ENCODE data around the gene GOLM1.
"Not testable (repeated sequence)": the region's sequence is repeated elsewhere in the genome, so short reads cannot be mapped to it uniquely, and the experiment has no call there.

GOLM1 gene

DNA sequence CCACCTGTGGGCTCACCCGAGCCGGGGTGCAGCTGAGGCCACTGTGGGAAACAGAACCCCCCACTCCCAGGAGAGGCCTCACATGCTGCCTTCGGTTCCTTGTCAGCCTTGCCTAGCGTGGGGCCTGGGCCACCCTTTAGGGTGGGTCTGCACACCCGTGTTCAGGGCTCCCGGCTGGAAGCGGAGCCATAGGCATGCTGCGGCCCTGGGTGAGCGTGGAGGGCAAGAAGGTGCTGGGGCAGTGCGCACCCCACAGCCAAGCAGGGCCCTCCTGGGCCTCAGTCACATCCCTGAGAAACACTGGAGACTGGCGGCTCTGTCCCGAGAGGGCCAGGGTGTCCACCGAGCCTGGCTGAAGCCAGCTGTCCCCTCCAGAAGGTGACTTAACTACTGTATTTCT lies 41.9 kb downstream of the GOLM1 start:
- Histone ChIP-seq H3K4me1 (ENCODE audit: insufficient read depth, low read length) (no peaks in the 10 kb centered on the region), H3K9ac (ENCODE audit: low read depth, low read length) (no peak overlapping the region), H3K27me3 (ENCODE audit: insufficient read depth, low read length) (no peaks in the 10 kb centered on the region), H3K27ac (ENCODE audit: low read length) (no peak overlapping the region), H3K4me3 (ENCODE audit: low read length) (no peak overlapping the region), H3K36me3 (ENCODE audit: insufficient read depth, low read depth, low read length) (no peaks in the 10 kb centered on the region), H3K9me3 (ENCODE audit: insufficient read depth, low read depth, low read length) (no peaks in the 10 kb centered on the region)

DNA sequence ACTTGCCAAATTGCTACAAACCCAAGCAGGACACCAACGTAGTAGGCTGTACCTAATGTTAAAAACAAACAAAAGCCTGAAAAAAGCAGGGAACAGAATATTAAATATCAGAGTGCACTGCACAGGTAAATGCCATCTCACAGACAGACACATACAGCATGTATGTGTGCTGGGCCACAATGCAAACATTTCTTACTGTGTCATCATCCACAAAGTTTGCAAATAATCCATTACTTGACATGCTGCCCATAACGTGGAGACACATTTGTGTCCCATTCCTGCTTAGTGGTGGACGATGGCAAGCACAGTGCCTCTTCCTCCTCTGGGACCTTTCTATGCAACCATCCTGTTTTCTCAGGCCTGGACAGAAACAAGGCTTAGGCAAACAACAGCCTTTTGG lies 44.7 kb downstream of the GOLM1 start:
- H3K36me3 ChIP-seq (ENCODE audit: insufficient read depth, low read depth, low read length) = no peaks in the 10 kb centered on the region
- H3K9ac ChIP-seq (ENCODE audit: low read depth, low read length) = no peak overlapping the region
- H3K27ac ChIP-seq (ENCODE audit: low read length) = no peak overlapping the region
- no peaks in the 10 kb centered on the region for H3K4me1 ChIP-seq (ENCODE audit: insufficient read depth, low read length)
- no peaks in the 10 kb centered on the region for H3K27me3 ChIP-seq (ENCODE audit: insufficient read depth, low read length)
- H3K9me3 ChIP-seq (ENCODE audit: insufficient read depth, low read depth, low read length) = no peaks in the 10 kb centered on the region
- H3K4me3 ChIP-seq (ENCODE audit: low read length) = no peak overlapping the region

DNA sequence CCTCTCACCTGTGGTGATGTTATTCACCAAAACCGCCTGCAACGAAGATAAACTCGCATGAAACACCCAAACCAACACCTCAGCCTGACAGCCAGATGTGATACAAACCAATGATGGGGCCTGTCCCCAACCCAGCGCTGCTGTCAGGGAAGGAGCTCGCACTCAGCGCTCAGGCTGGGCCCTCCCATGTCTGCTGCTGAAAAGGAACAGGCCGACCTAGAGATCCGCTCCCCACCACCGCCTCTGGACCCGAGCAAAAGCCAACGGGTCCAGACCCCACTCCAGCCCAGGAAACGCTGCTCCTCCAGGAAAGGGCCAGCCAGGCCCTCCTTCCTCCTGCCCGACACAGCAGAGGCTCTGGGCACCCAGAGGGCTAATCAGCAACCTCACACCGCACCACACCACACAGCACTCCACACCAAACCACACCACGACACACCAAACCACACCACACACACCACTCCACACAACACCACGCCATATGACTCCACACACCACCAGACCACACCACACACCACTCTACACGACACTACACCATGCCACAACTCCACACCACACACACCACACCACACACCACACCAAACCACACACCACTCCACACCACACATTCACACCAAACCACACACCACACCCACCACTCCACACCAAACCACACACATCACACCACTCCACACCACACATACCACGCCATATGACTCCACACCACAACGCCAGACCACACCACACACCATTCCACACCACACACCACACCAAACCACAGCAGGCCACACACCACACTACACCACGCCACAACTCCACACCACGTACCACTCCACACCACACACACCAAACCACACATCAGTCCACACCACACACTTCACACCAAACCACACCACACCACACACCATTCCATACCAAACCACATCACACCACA lies 46.5 kb downstream of the GOLM1 start:
- H3K4me3 ChIP-seq (ENCODE audit: low read length) = no peak overlapping the region
- no peaks in the 10 kb centered on the region for H3K9me3 ChIP-seq (ENCODE audit: insufficient read depth, low read depth, low read length)
- H3K4me1 ChIP-seq (ENCODE audit: insufficient read depth, low read length) = no peaks in the 10 kb centered on the region
- no peaks in the 10 kb centered on the region for H3K36me3 ChIP-seq (ENCODE audit: insufficient read depth, low read depth, low read length)
- no peaks in the 10 kb centered on the region for H3K27me3 ChIP-seq (ENCODE audit: insufficient read depth, low read length)
- no peak overlapping the region for H3K9ac ChIP-seq (ENCODE audit: low read depth, low read length)
- H3K27ac ChIP-seq (ENCODE audit: low read length) = no peak overlapping the region

DNA sequence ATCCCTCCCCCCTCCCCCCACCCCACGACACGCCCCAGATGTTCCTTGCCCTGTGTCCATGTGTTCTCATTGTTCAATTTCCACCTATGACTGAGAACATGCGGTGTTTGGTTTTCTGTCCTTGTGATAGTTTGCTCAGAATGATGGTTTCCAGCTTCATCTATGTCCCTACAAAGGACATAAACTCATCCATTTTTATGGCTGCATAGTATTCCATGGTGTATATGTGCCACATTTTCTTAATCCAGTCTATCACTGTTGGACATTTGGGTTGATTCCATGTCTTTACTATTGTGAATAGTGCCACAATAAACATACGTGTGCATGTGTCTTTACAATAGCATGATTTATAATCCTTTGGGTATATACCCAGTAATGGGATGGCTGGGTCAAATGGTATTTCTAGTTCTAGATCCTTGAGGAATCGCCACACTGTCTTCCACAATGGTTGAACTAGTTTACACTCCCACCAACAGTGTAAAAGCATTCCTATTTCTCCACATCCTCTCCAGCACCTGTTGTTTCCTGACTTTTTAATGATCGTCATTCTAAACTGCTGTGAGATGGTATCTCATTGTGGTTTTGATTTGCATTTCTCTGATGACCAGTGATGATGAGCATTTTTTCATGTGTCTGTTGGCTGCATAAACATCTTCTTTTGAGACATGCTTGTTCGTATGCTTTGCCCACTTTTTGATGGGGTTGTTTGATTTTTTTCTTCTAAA lies 51.2 kb downstream of the GOLM1 start:
- H3K27me3 ChIP-seq (ENCODE audit: insufficient read depth, low read length); H3K4me1 ChIP-seq (ENCODE audit: insufficient read depth, low read length); H3K27ac ChIP-seq (ENCODE audit: low read length); H3K9ac ChIP-seq (ENCODE audit: low read depth, low read length); H3K4me3 ChIP-seq (ENCODE audit: low read length); H3K36me3 ChIP-seq (ENCODE audit: insufficient read depth, low read depth, low read length); H3K9me3 ChIP-seq (ENCODE audit: insufficient read depth, low read depth, low read length): not testable (repeated sequence)

DNA sequence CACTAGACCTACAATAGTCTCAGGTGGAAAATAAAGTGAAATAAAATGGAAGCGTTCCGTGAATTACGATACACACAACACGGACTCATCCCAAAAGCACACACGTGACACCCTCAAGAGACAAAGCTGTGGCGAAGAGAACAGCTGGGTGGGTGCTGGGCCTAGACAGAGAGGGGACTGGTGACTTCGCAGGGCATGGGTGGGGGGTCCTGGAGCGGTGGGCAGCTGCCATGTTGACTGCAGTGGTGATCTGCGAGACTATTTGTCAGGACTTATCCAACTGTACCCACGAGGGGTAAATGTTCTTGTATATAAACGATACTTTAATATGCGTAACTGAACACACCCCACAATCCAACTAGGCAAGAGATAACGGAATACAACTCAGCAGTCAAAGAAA lies 52.0 kb downstream of the GOLM1 start:
- H3K36me3 ChIP-seq (ENCODE audit: insufficient read depth, low read depth, low read length) = peaks cover 6% of the 10 kb centered on the region; the same call in 1 of the 2 replicates
- no peaks in the 10 kb centered on the region for H3K27me3 ChIP-seq (ENCODE audit: insufficient read depth, low read length)

DNA sequence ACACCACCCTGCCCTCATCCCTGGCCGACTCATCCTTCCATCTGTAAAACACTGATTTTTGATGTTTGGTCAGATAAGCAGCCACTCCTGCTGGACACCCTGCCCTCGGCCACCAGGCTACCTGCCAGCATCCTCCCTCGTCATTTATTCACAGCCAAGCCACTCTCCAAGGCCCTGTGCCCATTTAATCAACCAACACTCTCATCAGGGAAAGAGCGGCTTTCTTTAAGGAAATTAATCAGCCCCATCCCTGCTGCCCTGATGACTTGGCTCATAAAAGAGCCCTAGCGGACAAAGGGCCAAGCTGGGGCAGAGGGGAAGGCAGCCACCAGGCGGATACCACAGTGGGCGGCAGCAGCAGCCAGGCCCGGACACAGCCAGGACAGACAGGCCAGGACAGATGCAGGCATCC lies 52.4 kb downstream of the GOLM1 start:
- H3K9ac ChIP-seq (ENCODE audit: low read depth, low read length) = no peak overlapping the region
- no peaks in the 10 kb centered on the region for H3K4me1 ChIP-seq (ENCODE audit: insufficient read depth, low read length)
- H3K36me3 ChIP-seq (ENCODE audit: insufficient read depth, low read depth, low read length) = peaks cover 6% of the 10 kb centered on the region; the same call in 1 of the 2 replicates
- no peaks in the 10 kb centered on the region for H3K27me3 ChIP-seq (ENCODE audit: insufficient read depth, low read length)
- no peaks in the 10 kb centered on the region for H3K9me3 ChIP-seq (ENCODE audit: insufficient read depth, low read depth, low read length)
- no peak overlapping the region for H3K27ac ChIP-seq (ENCODE audit: low read length)
- no peak overlapping the region for H3K4me3 ChIP-seq (ENCODE audit: low read length)

More for the DNA sequence above, 52.0 kb downstream of the GOLM1 start:
- Histone ChIP-seq H3K9ac (ENCODE audit: low read depth, low read length) (no peak overlapping the region), H3K9me3 (ENCODE audit: insufficient read depth, low read depth, low read length) (no peaks in the 10 kb centered on the region), H3K4me1 (ENCODE audit: insufficient read depth, low read length) (no peaks in the 10 kb centered on the region), H3K4me3 (ENCODE audit: low read length) (no peak overlapping the region), H3K27ac (ENCODE audit: low read length) (no peak overlapping the region)

DNA sequence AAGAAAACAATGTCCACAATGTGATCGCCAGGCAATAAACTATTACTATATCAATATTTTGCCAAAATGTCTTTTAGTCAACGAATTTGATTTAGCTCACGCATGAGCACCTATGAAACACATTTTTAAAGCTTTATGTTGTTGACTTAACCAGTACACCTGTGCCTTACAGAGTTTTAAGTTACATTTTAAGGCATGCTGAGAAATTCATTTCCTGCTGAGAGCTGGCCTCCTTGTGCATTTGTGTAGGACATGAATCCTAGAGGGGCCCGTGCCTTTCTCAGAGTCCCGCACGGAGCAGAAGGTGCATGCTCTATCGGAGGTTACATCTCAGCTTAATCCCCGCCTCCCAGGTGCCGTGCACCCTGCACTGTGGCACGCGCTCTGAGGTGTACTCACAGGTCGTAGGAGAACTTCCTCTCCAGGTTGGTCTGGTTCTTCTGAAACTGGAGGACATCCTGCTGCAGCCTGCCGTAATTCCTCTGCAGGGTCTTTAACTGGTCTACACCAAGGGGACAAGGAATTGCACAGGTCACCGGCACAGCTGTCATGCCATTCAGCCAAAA lies 53.2 kb downstream of the GOLM1 start:
- Histone ChIP-seq H3K4me3 (ENCODE audit: low read length) (no peak overlapping the region), H3K9ac (ENCODE audit: low read depth, low read length) (no peak overlapping the region), H3K27ac (ENCODE audit: low read length) (no peak overlapping the region), H3K4me1 (ENCODE audit: insufficient read depth, low read length) (no peaks in the 10 kb centered on the region), H3K27me3 (ENCODE audit: insufficient read depth, low read length) (no peaks in the 10 kb centered on the region), H3K9me3 (ENCODE audit: insufficient read depth, low read depth, low read length) (no peaks in the 10 kb centered on the region), H3K36me3 (ENCODE audit: insufficient read depth, low read depth, low read length) (peaks cover 6% of the 10 kb centered on the region; the same call in 1 of the 2 replicates)

DNA sequence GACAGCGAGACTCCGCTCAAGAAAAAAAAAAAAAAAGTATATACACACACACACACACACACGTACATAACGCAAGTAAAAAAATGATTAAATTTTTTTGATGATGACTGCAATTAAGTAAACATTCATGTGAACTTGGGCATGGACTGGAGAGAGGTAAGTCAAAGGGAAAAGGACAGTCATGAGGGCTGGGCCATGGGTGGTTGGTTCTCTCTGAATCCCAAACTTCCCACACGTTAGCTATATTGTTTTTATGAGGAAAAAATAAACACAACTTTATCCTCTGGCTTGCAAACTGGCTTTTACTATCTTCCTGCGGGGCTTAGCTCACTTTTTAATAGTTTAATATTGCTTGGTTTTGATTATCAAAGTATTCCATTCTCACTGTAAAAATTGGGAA lies 53.7 kb downstream of the GOLM1 start:
- no peaks in the 10 kb centered on the region for H3K4me1 ChIP-seq (ENCODE audit: insufficient read depth, low read length)
- no peak overlapping the region for H3K9ac ChIP-seq (ENCODE audit: low read depth, low read length)
- H3K9me3 ChIP-seq (ENCODE audit: insufficient read depth, low read depth, low read length) = no peaks in the 10 kb centered on the region
- no peaks in the 10 kb centered on the region for H3K27me3 ChIP-seq (ENCODE audit: insufficient read depth, low read length)
- H3K4me3 ChIP-seq (ENCODE audit: low read length) = no peak overlapping the region
- H3K27ac ChIP-seq (ENCODE audit: low read length) = no peak overlapping the region
- H3K36me3 ChIP-seq (ENCODE audit: insufficient read depth, low read depth, low read length) = peaks cover 7% of the 10 kb centered on the region; the same call in 1 of the 2 replicates

DNA sequence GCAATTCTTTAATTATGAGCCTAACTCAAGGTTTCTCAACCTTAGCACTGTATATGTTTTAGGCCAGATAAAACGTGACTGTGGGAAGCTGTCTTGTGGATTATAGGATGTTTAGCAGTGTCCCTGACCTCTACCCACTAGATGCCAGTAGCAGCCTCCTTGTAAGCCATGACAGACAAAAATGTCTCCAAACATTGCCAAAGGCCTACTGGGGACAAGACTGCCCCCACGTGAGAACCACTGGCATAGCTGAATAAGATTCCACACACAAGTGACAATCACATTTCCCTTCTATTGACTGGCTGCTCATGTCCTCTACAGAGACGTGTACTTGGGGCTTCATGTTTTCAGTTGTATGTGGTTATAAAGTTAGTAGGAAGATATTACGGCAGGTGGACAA lies 55.4 kb downstream of the GOLM1 start:
- H3K9me3 ChIP-seq (ENCODE audit: insufficient read depth, low read depth, low read length) = no peaks in the 10 kb centered on the region
- no peak overlapping the region for H3K4me3 ChIP-seq (ENCODE audit: low read length)
- no peak overlapping the region for H3K9ac ChIP-seq (ENCODE audit: low read depth, low read length)
- no peaks in the 10 kb centered on the region for H3K4me1 ChIP-seq (ENCODE audit: insufficient read depth, low read length)
- peaks cover 23% of the 10 kb centered on the region for H3K36me3 ChIP-seq (ENCODE audit: insufficient read depth, low read depth, low read length)
- no peak overlapping the region for H3K27ac ChIP-seq (ENCODE audit: low read length)
- H3K27me3 ChIP-seq (ENCODE audit: insufficient read depth, low read length) = no peaks in the 10 kb centered on the region

DNA sequence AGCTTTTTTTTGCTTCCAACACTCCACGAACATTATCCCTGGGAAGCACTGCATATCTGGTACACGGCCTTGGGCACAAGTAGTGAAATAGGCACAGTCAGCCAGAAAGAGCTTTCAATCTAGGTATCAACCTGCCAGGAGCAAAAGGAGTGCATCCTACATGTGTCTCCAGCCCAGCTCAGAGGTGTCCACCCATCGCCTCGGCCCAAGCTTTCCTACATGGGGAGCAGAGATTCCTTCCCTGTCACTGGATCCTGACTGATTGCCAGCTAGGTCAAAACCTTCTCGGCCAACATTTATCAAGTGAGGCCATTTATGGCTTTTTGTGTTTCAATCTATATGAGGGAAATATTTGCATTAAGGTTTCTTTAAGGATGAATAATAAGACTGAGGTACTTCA lies 55.8 kb downstream of the GOLM1 start:
- no peak overlapping the region for H3K4me3 ChIP-seq (ENCODE audit: low read length)
- H3K9me3 ChIP-seq (ENCODE audit: insufficient read depth, low read depth, low read length) = no peaks in the 10 kb centered on the region
- no peak overlapping the region for H3K9ac ChIP-seq (ENCODE audit: low read depth, low read length)
- no peaks in the 10 kb centered on the region for H3K4me1 ChIP-seq (ENCODE audit: insufficient read depth, low read length)
- H3K27ac ChIP-seq (ENCODE audit: low read length) = no peak overlapping the region
- H3K27me3 ChIP-seq (ENCODE audit: insufficient read depth, low read length) = no peaks in the 10 kb centered on the region
- peaks cover 23% of the 10 kb centered on the region for H3K36me3 ChIP-seq (ENCODE audit: insufficient read depth, low read depth, low read length)

DNA sequence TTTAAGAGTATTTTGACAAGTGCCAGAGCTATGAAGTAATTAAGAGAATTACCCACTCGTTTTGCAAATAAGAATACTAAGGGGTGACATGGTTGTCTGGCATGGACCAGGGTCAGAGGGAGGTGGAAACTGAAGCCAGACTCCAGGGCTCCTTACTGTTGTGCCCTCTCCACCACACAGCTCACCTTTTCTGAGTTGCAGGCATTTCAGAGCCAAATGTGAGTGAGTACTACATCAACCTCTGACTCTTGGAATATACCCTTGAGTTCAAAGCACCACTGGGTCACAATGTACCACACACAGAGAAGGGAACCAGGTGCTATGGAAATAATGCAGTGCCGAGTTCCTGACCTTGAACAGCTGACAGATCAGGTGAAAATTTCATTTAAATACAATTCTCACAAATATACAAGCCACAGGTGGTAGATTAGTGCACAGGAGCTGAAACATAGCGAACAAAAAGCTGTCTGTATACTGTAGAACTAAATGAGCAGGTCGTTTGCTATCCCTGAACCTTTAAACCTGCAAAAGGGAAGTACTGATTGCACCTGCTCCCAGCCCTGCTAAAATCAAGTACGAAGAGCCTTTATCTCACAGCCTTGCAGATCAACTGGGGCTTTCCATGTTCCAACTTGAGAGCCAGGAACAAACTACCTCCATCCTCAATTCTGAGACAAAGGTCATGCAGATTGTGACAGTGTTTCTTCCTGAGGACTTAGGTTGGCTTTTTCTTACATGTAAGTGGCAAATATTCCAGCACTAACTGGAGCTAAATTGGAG lies 57.0 kb downstream of the GOLM1 start:
- Histone ChIP-seq H3K4me3 (ENCODE audit: low read length) (no peak overlapping the region), H3K4me1 (ENCODE audit: insufficient read depth, low read length) (no peaks in the 10 kb centered on the region), H3K9ac (ENCODE audit: low read depth, low read length) (no peak overlapping the region), H3K36me3 (ENCODE audit: insufficient read depth, low read depth, low read length) (peaks cover 23% of the 10 kb centered on the region), H3K27ac (ENCODE audit: low read length) (no peak overlapping the region), H3K9me3 (ENCODE audit: insufficient read depth, low read depth, low read length) (no peaks in the 10 kb centered on the region), H3K27me3 (ENCODE audit: insufficient read depth, low read length) (no peaks in the 10 kb centered on the region)
